OCI-LY7 (cell line): ENCODE measurements around the gene WFDC10B. TPM values are rescaled to one million over a fixed set of nuclear protein-coding genes. Genes with fewer than 3 reads are reported as not detected.
"Not testable (repeated sequence)": the region's sequence is repeated elsewhere in the genome, so short reads cannot be mapped to it uniquely, and the experiment has no call there.

Experiments used
- BruUV-seq: library from RNA; stranded (reverse); fragments of 400-500 nt; replicated peaks from 2 replicates; lab custom pipeline; 2021; lab: Mats Ljungman, UMichigan
- CTCF ChIA-PET: fragments of 300-600 bp; sonication (Branson Sonifier 250); formaldehyde crosslinking; loops from one replicate; lab custom pipeline; 2022; ENCODE audit warnings: antibody characterized with exemption; ENCODE audit not compliant: unreplicated experiment; lab: Charles Lee
- POLR2A ChIA-PET: fragments of 300-600 bp; sonication (Branson Sonifier 250); formaldehyde crosslinking; loops from one replicate; lab custom pipeline; 2022; ENCODE audit warnings: antibody characterized with exemption; lab: Charles Lee
- DNase-seq: peaks from one replicate; pipeline ENCODE4 v3.0.0-alpha.2; 2015; ENCODE audit warnings: low spot score
- H2AFZ ChIP-seq: fragments of 200-600 bp; sonication (generic), shearing (Covaris generic); 2 replicates; pipeline ENCODE4 v1.6.1; 2014; ENCODE audit warnings: mild to moderate bottlenecking, antibody characterized with exemption, low read length, moderate library complexity
- H3K27ac ChIP-seq: fragments of 200-600 bp; sonication (generic); 2 replicates; pipeline ENCODE4 v1.5.1; 2014; ENCODE audit warnings: mixed run types, low read depth, mild to moderate bottlenecking, moderate library complexity, low read length, inconsistent platforms; ENCODE audit not compliant: poor library complexity, severe bottlenecking
- H3K36me3 ChIP-seq: fragments of 200-600 bp; sonication (generic); 2 replicates; pipeline ENCODE4 v1.6.1; 2014; ENCODE audit warnings: mild to moderate bottlenecking, antibody characterized with exemption, low read length, moderate library complexity, mixed read lengths; ENCODE audit not compliant: insufficient read depth
- H3K4me1 ChIP-seq: fragments of 200-600 bp; sonication (generic); 2 replicates; pipeline ENCODE4 v1.5.1; 2014; ENCODE audit warnings: mild to moderate bottlenecking, low read length; ENCODE audit not compliant: insufficient read depth, poor library complexity, severe bottlenecking
- H3K4me2 ChIP-seq: fragments of 200-600 bp; sonication (generic); 2 replicates; pipeline ENCODE4 v1.6.1; 2014; ENCODE audit warnings: mild to moderate bottlenecking, low read length
- H3K4me3 ChIP-seq: fragments of 200-600 bp; sonication (generic); 2 replicates; pipeline ENCODE4 v1.5.1; 2014; ENCODE audit warnings: mild to moderate bottlenecking, low read depth, low read length; ENCODE audit not compliant: poor library complexity, severe bottlenecking
- H3K79me2 ChIP-seq: fragments of 200-600 bp; sonication (generic); 2 replicates; pipeline ENCODE4 v1.6.1; 2016; ENCODE audit warnings: low read depth, mild to moderate bottlenecking, low read length, moderate library complexity, mixed read lengths; ENCODE audit not compliant: insufficient read depth
- H3K9me2 ChIP-seq: fragments of 200-600 bp; sonication (generic); 2 replicates; pipeline ENCODE4 v1.6.1; 2016; ENCODE audit warnings: mild to moderate bottlenecking, low read length, mixed read lengths; ENCODE audit not compliant: insufficient read depth
- H3K9me3 ChIP-seq: fragments of 200-600 bp; sonication (generic); 2 replicates; pipeline ENCODE4 v1.6.1; 2014; ENCODE audit warnings: mild to moderate bottlenecking, mixed run types, low read length, mixed read lengths
- H4K20me1 ChIP-seq: fragments of 200-600 bp; sonication (generic); 2 replicates; pipeline ENCODE4 v1.6.1; 2014; ENCODE audit warnings: mild to moderate bottlenecking, antibody characterized with exemption, low read length, moderate library complexity, mixed read lengths; ENCODE audit not compliant: insufficient read depth
- EZH2phosphoT487 ChIP-seq: fragments of 200-600 bp; sonication (generic); IDR thresholded peaks from 2 replicates; pipeline ENCODE4 v1.6.1; 2018; ENCODE audit warnings: low read depth, borderline replicate concordance, mild to moderate bottlenecking, mixed run types, antibody characterized with exemption, low read length, moderate library complexity, mixed read lengths
- intact Hi-C: fragments of 100-400 bp; cut with micrococcal nuclease; formaldehyde crosslinking; loops from one replicate; pipeline ENCODE4 v1.10.0; 2022; ENCODE audit not compliant: unreplicated experiment
- total RNA-seq, 2 experiments: library from RNA; depleted of rRNA in 1 of 2; stranded (reverse); fragments of >200 nt in 1 of 2; shearing (Covaris generic) in 1 of 2; gene quantifications; 2 replicates each; pipeline ENCODE4 v1.2.3, GENCODE V29; 2014 to 2022
- TF ChIP-seq, protein P1 (sequence below): fragments of 200-600 bp; sonication (generic); conservative IDR thresholded peaks from 2 replicates; pipeline ENCODE4 v1.5.1; 2014; ENCODE audit warnings: mild to moderate bottlenecking, antibody characterized with exemption, low read length, moderate library complexity, mixed read lengths

WFDC10B gene
- total RNA-seq, 2 experiments from 2014 or later, result not detected

DNA sequence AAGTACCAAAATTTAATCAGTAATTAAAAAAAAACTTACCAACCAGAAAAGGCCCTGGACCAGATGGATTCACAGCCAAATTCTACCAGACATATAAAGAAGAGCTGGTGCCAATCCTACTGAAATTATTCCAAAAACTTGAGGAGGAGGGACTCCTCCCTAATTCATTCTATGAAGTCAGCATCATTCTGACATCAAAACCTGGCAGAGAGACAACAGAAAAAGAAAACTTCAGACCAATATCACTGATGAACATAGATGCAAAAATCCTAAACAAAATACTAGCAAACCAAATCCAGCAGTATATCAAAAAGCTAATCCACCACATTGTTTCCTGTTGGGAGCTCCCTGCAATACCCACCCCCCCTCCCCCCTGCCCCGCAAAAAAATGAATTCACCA, 34.7 kb downstream of the WFDC10B start, which contains the start of gene WFDC11:
Gene WFDC11 (minus strand): TSS at position 101 of the 400 bp plus-strand sequence. CDS start 19,639 bp downstream, outside the sequence.
- CTCF ChIA-PET, result no interaction called here
- intact Hi-C loops, result no loop called here
- no TSS peak for BruUV-seq

DNA sequence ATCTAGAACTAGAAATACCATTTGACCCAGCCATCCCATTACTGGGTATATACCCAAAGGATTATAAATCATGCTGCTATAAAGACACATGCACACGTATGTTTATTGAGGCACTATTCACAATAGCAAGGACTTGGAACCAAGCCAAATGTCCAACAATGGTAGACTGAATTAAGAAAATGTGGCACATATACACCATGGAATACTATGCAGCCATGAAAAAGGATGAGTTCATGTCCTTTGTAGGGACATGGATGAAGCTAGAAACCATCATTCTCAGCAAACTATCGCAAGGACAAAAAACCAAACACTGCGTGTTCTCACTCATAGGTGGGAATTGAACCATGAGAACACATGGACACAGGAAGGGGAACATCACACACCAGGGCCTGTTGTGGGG, 47.8 kb downstream of the WFDC10B start:
- H2AFZ ChIP-seq, CTCF ChIA-PET, H4K20me1 ChIP-seq, DNase-seq, H3K79me2 ChIP-seq, H3K36me3 ChIP-seq, H3K9me3 ChIP-seq, H3K9me2 ChIP-seq, H3K4me2 ChIP-seq, BruUV-seq, H3K4me3 ChIP-seq, intact Hi-C loops, H3K4me1 ChIP-seq, H3K27ac ChIP-seq: not testable (repeated sequence)
- POLR2A ChIA-PET, result interaction anchor here (0.6 kb wide), 1 partner anchor 149 kb away, joined by 3 read pairs; no protein-coding TSS in a partner anchor

More for the DNA sequence above, 34.7 kb downstream of the WFDC10B start, which contains the start of gene WFDC11:
- Histone ChIP-seq H4K20me1 (no peaks in the 10 kb centered on the region), H3K9me3 (no peaks in the 10 kb centered on the region), H2AFZ (no peak within 1 kb of the TSS), H3K4me1 (no peaks in the 10 kb centered on the region), H3K27ac (no peak within 1 kb of the TSS), H3K4me3 (no peak within 1 kb of the TSS), H3K36me3 (no peaks in the 10 kb centered on the region), H3K9me2 (no peaks in the 10 kb centered on the region), H3K79me2 (no peaks in the 10 kb centered on the region), H3K4me2 (no peak within 1 kb of the TSS)
- POLR2A ChIA-PET, result no interaction called here
- TF ChIP-seq, protein P1, sequence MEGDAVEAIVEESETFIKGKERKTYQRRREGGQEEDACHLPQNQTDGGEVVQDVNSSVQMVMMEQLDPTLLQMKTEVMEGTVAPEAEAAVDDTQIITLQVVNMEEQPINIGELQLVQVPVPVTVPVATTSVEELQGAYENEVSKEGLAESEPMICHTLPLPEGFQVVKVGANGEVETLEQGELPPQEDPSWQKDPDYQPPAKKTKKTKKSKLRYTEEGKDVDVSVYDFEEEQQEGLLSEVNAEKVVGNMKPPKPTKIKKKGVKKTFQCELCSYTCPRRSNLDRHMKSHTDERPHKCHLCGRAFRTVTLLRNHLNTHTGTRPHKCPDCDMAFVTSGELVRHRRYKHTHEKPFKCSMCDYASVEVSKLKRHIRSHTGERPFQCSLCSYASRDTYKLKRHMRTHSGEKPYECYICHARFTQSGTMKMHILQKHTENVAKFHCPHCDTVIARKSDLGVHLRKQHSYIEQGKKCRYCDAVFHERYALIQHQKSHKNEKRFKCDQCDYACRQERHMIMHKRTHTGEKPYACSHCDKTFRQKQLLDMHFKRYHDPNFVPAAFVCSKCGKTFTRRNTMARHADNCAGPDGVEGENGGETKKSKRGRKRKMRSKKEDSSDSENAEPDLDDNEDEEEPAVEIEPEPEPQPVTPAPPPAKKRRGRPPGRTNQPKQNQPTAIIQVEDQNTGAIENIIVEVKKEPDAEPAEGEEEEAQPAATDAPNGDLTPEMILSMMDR, result no peak
- TF ChIP-seq EZH2phosphoT487, result no peak
- no peak for DNase-seq

DNA sequence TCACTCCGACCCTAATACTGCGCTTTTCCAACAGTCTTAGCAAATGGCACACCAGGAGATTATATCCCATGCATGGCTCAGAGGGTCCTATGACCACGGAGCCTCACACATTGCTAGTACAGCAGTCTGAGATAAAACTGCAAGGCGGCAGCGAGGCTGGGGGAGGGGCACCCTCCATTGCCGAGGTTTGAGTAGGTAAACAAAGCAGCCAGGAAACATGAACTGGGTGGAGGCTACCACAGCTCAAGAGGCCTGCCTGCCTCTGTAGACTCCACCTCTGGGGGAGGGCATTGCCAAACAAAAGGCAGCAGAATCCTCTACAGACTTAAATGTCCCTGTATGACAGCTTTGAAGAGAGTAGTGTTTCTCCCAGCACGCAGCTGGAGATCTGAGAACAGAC, 53.1 kb downstream of the WFDC10B start:
- H3K4me2 ChIP-seq, H4K20me1 ChIP-seq, H3K27ac ChIP-seq, H3K79me2 ChIP-seq, H3K36me3 ChIP-seq, H2AFZ ChIP-seq, H3K4me3 ChIP-seq, H3K4me1 ChIP-seq, H3K9me3 ChIP-seq, CTCF ChIA-PET, POLR2A ChIA-PET, BruUV-seq, DNase-seq, intact Hi-C loops, H3K9me2 ChIP-seq: not testable (repeated sequence)

DNA sequence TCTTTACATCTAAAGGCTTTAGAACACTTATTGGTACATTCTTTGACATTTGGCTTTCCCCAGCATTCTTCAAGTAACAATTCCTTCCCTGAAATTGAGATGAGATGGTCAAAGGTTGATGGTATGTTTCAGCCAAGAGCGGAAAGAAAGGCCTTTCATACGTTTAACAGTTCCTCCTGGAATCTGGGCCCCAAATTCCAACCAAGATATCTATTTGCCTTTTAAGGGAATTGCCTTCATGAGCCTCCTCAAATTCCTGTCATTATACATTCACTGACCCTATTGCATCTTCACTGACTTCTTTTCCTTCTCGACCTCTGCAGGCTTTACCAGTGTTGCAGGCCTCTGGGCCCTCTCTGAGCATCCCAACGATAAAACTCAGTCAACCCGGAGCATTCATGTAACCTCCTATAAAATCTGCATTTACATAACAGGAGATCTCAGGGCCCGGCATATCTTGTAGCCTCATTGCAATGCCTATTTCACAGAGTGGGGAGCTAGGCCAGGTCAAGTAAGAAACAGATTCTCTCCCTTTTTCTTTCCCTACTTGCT, 55.4 kb downstream of the WFDC10B start:
- H3K9me2 ChIP-seq, result no peaks in the 10 kb centered on the region
- CTCF ChIA-PET, result no interaction called here
- H3K36me3 ChIP-seq, result no peaks in the 10 kb centered on the region
- no peak for DNase-seq
- no peak overlapping the region for H2AFZ ChIP-seq
- H3K4me1 ChIP-seq, result no peaks in the 10 kb centered on the region
- TF ChIP-seq EZH2phosphoT487, result no peak
- TF ChIP-seq, protein P1, result no peak
- no peaks in the 10 kb centered on the region for H4K20me1 ChIP-seq
- POLR2A ChIA-PET, result no interaction called here
- H3K27ac ChIP-seq, result no peak overlapping the region
- no peak overlapping the region for H3K4me3 ChIP-seq
- intact Hi-C loops, result no loop called here
- no peaks in the 10 kb centered on the region for H3K9me3 ChIP-seq
- H3K4me2 ChIP-seq, result no peak overlapping the region
- H3K79me2 ChIP-seq, result no peaks in the 10 kb centered on the region
- BruUV-seq, result no TSS peak
